NT2/D1 (cell line): Measurements from ENCODE around the gene TMEM198.

Experiments
- SUZ12 ChIP-seq: IDR thresholded peaks from 2 replicates; pipeline ENCODE4 v1.6.1; 2011; ENCODE audit not compliant: insufficient read length, insufficient read depth; ENCODE audit errors: extremely low read depth
- YY1 ChIP-seq: IDR thresholded peaks from 2 replicates; pipeline ENCODE4 v1.6.1; 2011; ENCODE audit not compliant: insufficient read length, insufficient read depth
- ZNF274 ChIP-seq: IDR thresholded peaks from 2 replicates; pipeline ENCODE4 v1.6.1; 2011; ENCODE audit warnings: mild to moderate bottlenecking, low read depth, low read length

- TF ChIP-seq YY1 (no peak), ZNF274 (no peak), SUZ12 (no peak)
Measured at GRCh38 chr2:219560037-219560892, 16.4 kb downstream of the TMEM198 start.
